ENCODE data around the gene FAM227B. TPM values are rescaled to one million over a fixed set of nuclear protein-coding genes. Genes with fewer than 3 reads are reported as not detected.

The FAM227B gene
- total and polyA plus RNA-seq, 2 of the 13 experiments (the other 11 are each of a cell fraction or from before 2014, with no cell fraction given) = 1.9 to 2.6 TPM

- ATAC-seq (no peak), FAIRE-seq (no peak), DNase-seq (ENCODE audit: low spot score) (no peak)
- H3K4me3 ChIP-seq (replicated peaks in 1 of 3; ENCODE audit: insufficient read depth in 1 of 3, low read depth in 2 of 3, low read length in 3 of 3) = peak overlapping the region; percentile 63 to 93 (median 92)
- H3K9ac ChIP-seq (ENCODE audit: insufficient read depth, low read depth, low read length) = peak overlapping the region; percentile 75
- peak overlapping the region; percentile 100 for H2AFZ ChIP-seq (ENCODE audit: low read length)
- peak overlapping the region; percentile 83 for H3K4me2 ChIP-seq (ENCODE audit: low read depth, low read length)
- in situ Hi-C loops (cut with HindIII; ENCODE audit: extremely low pct_ligation_motif_present, low pct_unique_long_range_greater_than_20kb) (no loop called here), intact Hi-C loops (cut with micrococcal nuclease; ENCODE audit: unreplicated experiment) (no loop called here)
- H3K9me3 ChIP-seq (ENCODE audit: low read length) = peaks cover 8% of the 10 kb centered on the region; the same call in 1 of the 2 replicates
- no peaks in the 10 kb centered on the region; a peak in 1 of 5 replicates for H3K27me3 ChIP-seq (ENCODE audit: control insufficient read depth in 1 of 2, insufficient read depth in 2 of 2, low read length in 2 of 2)
- TSS peak; percentile 93 for BruUV-seq (replicated peaks)
- under 1% methylated on average over 6 of the region's 6 CpGs for WGBS (ENCODE audit: low lambda C conversion rate)
- peaks cover 35% of the 10 kb centered on the region for H3K4me1 ChIP-seq (ENCODE audit: insufficient read depth, low read length)
- CTCF ChIA-PET (ENCODE audit: low intra/inter-chr PET ratio, low total read pairs) = no interaction called here
- peaks cover 0 to 3% of the 10 kb centered on the region in 2 experiments; a peak in 1 of 5 replicates for H3K36me3 ChIP-seq (replicated peaks in 1 of 2; ENCODE audit: control insufficient read depth in 1 of 2, insufficient read depth in 2 of 2, low read length in 2 of 2)
- peak overlapping the region; percentile 92 for H3K27ac ChIP-seq (ENCODE audit: extremely low read length, insufficient read depth, low read length)
- H3K79me2 ChIP-seq (ENCODE audit: insufficient read depth, low read length) = peaks cover 13% of the 10 kb centered on the region
- POLR2A ChIA-PET = interaction anchor here (4.9 kb wide), 1 partner anchor 28 kb away, joined by 31 read pairs; no protein-coding TSS in a partner anchor
- H4K20me1 ChIP-seq (ENCODE audit: insufficient read depth, low read length) = no peaks in the 10 kb centered on the region
- TF ChIP-seq, protein P1, sequence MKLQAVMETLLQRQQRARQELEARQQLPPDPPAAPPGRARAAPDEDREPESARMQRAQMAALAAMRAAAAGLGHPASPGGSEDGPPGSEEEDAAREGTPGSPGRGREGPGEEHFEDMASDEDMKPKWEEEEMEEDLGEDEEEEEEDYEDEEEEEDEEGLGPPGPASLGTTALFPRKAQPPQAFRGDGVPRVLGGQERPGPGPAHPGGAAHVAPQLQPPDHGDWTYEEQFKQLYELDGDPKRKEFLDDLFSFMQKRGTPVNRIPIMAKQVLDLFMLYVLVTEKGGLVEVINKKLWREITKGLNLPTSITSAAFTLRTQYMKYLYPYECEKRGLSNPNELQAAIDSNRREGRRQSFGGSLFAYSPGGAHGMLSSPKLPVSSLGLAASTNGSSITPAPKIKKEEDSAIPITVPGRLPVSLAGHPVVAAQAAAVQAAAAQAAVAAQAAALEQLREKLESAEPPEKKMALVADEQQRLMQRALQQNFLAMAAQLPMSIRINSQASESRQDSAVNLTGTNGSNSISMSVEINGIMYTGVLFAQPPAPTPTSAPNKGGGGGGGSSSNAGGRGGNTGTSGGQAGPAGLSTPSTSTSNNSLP (IDR thresholded peaks at IDR 0.05; ENCODE audit: low read depth, low read length) = peak; percentile 42; the same call in 1 of the 2 replicates
- TF ChIP-seq PTBP1 (IDR thresholded peaks at IDR 0.05; ENCODE audit: low read depth, low read length, poor library complexity, severe bottlenecking) (no peak), MZF1 (CRISPR knock-in tag; IDR thresholded peaks at IDR 0.05; ENCODE audit: borderline replicate concordance) (no peak), SNAPC5 (CRISPR knock-in tag; IDR thresholded peaks at IDR 0.05; ENCODE audit: borderline replicate concordance) (no peak), PHF20 (CRISPR knock-in tag; IDR thresholded peaks at IDR 0.05) (no peak), SKI (IDR thresholded peaks at IDR 0.05; ENCODE audit: partially characterized antibody) (no peak), CEBPG (CRISPR knock-in tag; IDR thresholded peaks at IDR 0.05) (peak; percentile 35; the same call in 1 of the 2 replicates), SIN3B (IDR thresholded peaks at IDR 0.05; ENCODE audit: low read length) (no peak), CBX2 (IDR thresholded peaks at IDR 0.05; ENCODE audit: low read depth, low read length) (0 out of 2 replicates have a peak, but pooled peaks have one; percentile 10), CBX2 (CRISPR knock-in tag; IDR thresholded peaks at IDR 0.05; ENCODE audit: low read depth) (no peak), MLX (CRISPR knock-in tag; IDR thresholded peaks at IDR 0.05) (no peak), CEBPB (IDR thresholded peaks at IDR 0.05; ENCODE audit: borderline replicate concordance, low read depth, low read length) (peak; percentile 22; the same call in 1 of the 2 replicates)
These were observed 419 bp downstream of the FAM227B start for GRCh38 chr15:49620199-49620598.

Measured in HepG2 (cell line).